ENCODE results near the gene FBXL12. TPM values are rescaled to one million over a fixed set of nuclear protein-coding genes. Genes with fewer than 3 reads are reported as not detected.
"Not testable (repeated sequence)": the region's sequence is repeated elsewhere in the genome, so short reads cannot be mapped to it uniquely, and the experiment has no call there.

Gene FBXL12
- total RNA-seq, 1 donor from 2014 or later: 23.4 TPM

DNA sequence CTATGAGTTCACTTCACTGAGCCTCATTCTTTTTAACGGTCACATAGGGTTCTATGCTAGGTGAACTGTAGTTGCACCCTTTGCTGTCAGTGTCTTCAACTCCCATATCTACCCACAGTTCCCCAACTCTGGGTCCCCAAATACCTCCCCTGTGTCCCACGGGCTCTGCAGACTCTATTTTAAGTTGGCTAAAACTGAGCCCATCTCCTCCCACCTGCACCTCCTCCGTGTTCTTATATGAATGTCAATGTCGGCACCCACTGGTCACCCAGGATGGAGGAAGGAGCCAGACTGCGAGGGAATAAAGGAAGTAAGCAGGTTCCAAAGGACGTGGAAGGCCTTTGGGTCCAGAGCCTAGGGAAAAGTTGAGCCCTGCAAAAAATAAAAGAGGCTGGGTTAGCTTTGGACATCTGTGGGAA, 15.4 kb upstream of the FBXL12 start:
- Mint-ChIP-seq H3K27me3 (ENCODE audit: low read depth) (no peaks in the 10 kb centered on the region), H3K9me3 (no peaks in the 10 kb centered on the region), H3K4me3 (ENCODE audit: low read depth) (peak overlapping the region; percentile 90), H3K36me3 (ENCODE audit: low read depth) (peaks cover 26% of the 10 kb centered on the region), H3K4me1 (ENCODE audit: low read depth) (peaks cover 14% of the 10 kb centered on the region), H3K27ac (peak overlapping the region; percentile 74)
- DNase-seq (ENCODE audit: low spot score): no peak
- intact Hi-C loops (cut with micrococcal nuclease): no loop called here

- Mint-ChIP-seq H3K27ac (peak overlapping the region; percentile 46), H3K4me1 (ENCODE audit: low read depth) (peaks cover 12% of the 10 kb centered on the region), H3K9me3 (no peaks in the 10 kb centered on the region), H3K36me3 (ENCODE audit: low read depth) (peaks cover 27% of the 10 kb centered on the region), H3K27me3 (ENCODE audit: low read depth) (no peaks in the 10 kb centered on the region), H3K4me3 (ENCODE audit: low read depth) (peak overlapping the region; percentile 99)
- DNase-seq (ENCODE audit: low spot score): no peak
- intact Hi-C loops (cut with micrococcal nuclease): no loop called here
Observed at GRCh38 chr19:9828551-9829063, 9.7 kb upstream of the FBXL12 start.

DNA sequence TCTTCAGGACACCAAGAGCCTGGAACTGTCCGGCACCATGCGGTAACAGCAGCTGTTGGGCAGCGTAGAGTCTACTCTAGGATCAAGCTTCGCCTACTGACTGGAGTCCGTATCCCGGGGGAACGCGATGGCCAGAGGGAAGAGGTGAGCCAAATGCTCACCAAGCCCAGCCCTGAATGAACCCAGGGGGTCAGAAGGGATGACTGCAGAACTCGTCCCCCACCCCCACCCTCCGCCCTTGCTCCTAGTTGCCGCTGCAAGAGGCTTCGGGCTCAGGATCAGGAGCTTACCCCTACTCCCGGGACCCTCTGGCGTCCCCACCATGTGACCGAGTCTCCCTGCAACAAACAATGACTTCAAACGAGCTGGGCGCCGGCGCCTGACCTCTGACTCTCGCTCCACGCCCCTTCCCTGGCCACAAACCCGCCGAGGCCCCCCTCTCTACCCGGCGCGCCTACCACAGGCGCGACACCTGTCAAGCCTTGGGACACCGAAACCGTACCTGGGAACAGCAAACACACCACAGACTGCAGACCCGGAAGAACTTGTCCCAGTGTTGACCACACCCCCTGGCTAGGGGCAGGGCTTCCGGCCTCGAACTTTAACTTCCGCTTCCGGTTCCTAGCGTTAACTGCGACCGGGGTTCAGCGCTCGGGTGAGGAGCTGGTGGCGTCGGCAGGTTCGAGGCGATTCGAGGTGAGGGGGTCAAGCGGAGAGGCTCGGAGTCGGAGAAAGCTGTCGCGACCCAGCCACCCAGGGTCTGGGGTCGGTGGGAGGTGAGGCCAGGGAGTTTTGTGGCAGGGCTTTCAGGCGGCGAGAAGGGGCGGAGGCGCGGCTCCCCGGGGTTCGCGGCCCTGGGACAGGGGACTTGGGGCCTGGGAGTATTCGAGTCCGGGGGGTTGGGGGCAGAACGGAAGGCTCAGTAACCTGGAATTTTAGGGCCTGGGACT, 8.7 kb upstream of the FBXL12 start, which contains the start of gene UBL5:
Gene UBL5, plus strand, starts transcription at position 630 of the 950 bp plus-strand sequence. CDS start 420 bp downstream, outside the sequence.
- DNase-seq (ENCODE audit: low spot score): peak; percentile 86
- H3K36me3 Mint-ChIP-seq (ENCODE audit: low read depth): peaks cover 29% of the 10 kb centered on the region
- no peaks in the 10 kb centered on the region for H3K9me3 Mint-ChIP-seq
- peak within 1 kb of the TSS; percentile 99 for H3K4me3 Mint-ChIP-seq (ENCODE audit: low read depth)
- H3K27ac Mint-ChIP-seq: peak within 1 kb of the TSS; percentile 93
- intact Hi-C loops (cut with micrococcal nuclease): loop anchor here (1.0 kb wide), 1 partner anchor 8 kb away; the partner anchor contains the start of gene FBXL12
- no peaks in the 10 kb centered on the region for H3K27me3 Mint-ChIP-seq (ENCODE audit: low read depth)
- peaks cover 14% of the 10 kb centered on the region for H3K4me1 Mint-ChIP-seq (ENCODE audit: low read depth)

DNA sequence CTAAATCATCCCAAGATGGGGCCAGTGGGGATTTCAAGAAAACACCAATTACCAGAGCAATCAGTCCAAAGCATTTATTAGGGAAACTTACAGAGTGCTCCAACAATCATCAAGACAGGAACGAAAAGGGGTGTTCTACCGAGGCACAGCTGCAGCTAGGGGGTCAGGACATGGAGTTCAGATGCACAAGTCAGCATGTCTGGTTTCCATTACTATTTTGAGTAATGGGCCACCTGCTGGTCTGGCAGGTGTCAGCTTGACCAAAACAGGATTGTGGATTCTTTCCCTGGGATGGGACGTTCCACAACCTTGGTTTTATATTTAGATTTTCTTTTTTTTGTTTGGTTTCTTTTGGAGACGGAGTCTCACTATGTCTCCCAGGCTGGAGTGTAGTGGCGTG, 4.9 kb upstream of the FBXL12 start:
- H3K27ac Mint-ChIP-seq: no peak overlapping the region
- H3K9me3 Mint-ChIP-seq: no peaks in the 10 kb centered on the region
- no peak overlapping the region for H3K4me3 Mint-ChIP-seq (ENCODE audit: low read depth)
- peaks cover 19% of the 10 kb centered on the region for H3K36me3 Mint-ChIP-seq (ENCODE audit: low read depth)
- H3K4me1 Mint-ChIP-seq (ENCODE audit: low read depth): peaks cover 18% of the 10 kb centered on the region
- H3K27me3 Mint-ChIP-seq (ENCODE audit: low read depth): no peaks in the 10 kb centered on the region
- intact Hi-C loops (cut with micrococcal nuclease): no loop called here
- no peak for DNase-seq (ENCODE audit: low spot score)

DNA sequence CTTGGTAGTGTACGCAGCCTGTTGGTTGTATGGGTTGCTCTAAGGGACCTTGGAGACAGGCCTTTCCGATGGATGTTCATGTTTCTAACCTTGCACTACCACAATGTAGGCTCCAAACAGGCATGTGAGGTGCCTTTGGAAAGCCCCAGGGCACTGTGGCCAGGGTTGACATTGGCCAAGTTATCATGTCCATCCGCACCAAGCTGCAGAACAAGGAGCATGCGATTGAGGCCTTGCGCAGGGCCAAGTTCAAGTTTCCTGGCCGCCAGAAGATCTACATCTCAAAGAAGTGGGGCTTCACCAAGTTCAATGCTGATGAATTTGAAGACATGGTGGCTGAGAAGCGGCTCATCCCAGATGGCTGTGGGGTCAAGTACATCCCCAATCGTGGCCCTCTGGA, 1.2 kb upstream of the FBXL12 start:
- H3K27me3 Mint-ChIP-seq (ENCODE audit: low read depth); H3K27ac Mint-ChIP-seq; intact Hi-C loops (cut with micrococcal nuclease); DNase-seq (ENCODE audit: low spot score): not testable (repeated sequence)
- Mint-ChIP-seq H3K9me3 (peaks cover 14% of the 10 kb centered on the region), H3K4me3 (ENCODE audit: low read depth) (peak overlapping the region; percentile 90), H3K36me3 (ENCODE audit: low read depth) (peaks cover 26% of the 10 kb centered on the region), H3K4me1 (ENCODE audit: low read depth) (peaks cover 21% of the 10 kb centered on the region)

- H3K4me3 Mint-ChIP-seq (ENCODE audit: low read depth): peak overlapping the region; percentile 90
- H3K4me1 Mint-ChIP-seq (ENCODE audit: low read depth): peaks cover 21% of the 10 kb centered on the region
- H3K27ac Mint-ChIP-seq: peak overlapping the region; percentile 87
- H3K36me3 Mint-ChIP-seq (ENCODE audit: low read depth): peaks cover 31% of the 10 kb centered on the region
- no peak for DNase-seq (ENCODE audit: low spot score)
- peaks cover 18% of the 10 kb centered on the region for H3K9me3 Mint-ChIP-seq
- intact Hi-C loops (cut with micrococcal nuclease): loop anchor here (1.0 to 5.0 kb wide), 5 partner anchors 8 to 1143 kb away; partner anchors contain the start of genes SMARCA4, UBL5 and ZNF561
- H3K27me3 Mint-ChIP-seq (ENCODE audit: low read depth): no peaks in the 10 kb centered on the region
Observed at GRCh38 chr19:9819596-9819909, 674 bp upstream of the FBXL12 start.

- peaks cover 21% of the 10 kb centered on the region for H3K4me1 Mint-ChIP-seq (ENCODE audit: low read depth)
- H3K4me3 Mint-ChIP-seq (ENCODE audit: low read depth): peak overlapping the region; percentile 90
- peaks cover 36% of the 10 kb centered on the region for H3K36me3 Mint-ChIP-seq (ENCODE audit: low read depth)
- peak overlapping the region; percentile 87 for H3K27ac Mint-ChIP-seq
- DNase-seq (ENCODE audit: low spot score): no peak
- no peaks in the 10 kb centered on the region for H3K27me3 Mint-ChIP-seq (ENCODE audit: low read depth)
- H3K9me3 Mint-ChIP-seq: peaks cover 22% of the 10 kb centered on the region
- intact Hi-C loops (cut with micrococcal nuclease): loop anchor here (5.0 kb wide), 1 partner anchor 1144 kb away; the partner anchor contains the start of gene SMARCA4
Observed at GRCh38 chr19:9818175-9818733, 625 bp downstream of the FBXL12 start.

DNA sequence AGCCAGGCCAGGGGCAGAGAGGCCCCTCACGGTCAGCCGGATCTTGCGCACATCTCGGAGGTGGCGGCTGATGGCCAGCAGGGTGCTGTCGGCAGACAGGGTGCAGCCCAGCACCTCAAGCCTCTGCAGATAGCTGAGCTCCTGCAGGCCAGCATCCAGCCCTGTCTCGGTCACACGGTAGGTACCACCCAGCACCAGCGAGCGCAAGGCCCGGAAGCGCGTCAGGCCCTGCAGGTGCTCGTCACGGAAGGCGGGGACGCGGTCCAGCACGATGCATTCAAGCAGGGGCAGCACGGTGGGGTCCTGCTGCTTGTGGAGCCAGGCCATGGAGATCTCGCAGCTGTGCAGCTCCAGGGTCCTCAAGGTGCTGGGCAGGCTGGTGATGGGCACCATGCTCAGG, 7.7 kb downstream of the FBXL12 start:
- Mint-ChIP-seq H3K36me3 (ENCODE audit: low read depth) (peaks cover 46% of the 10 kb centered on the region), H3K4me3 (ENCODE audit: low read depth) (no peak overlapping the region), H3K9me3 (peaks cover 12% of the 10 kb centered on the region), H3K4me1 (ENCODE audit: low read depth) (peaks cover 4% of the 10 kb centered on the region), H3K27ac (no peak overlapping the region), H3K27me3 (ENCODE audit: low read depth) (no peaks in the 10 kb centered on the region)
- DNase-seq (ENCODE audit: low spot score): no peak
- intact Hi-C loops (cut with micrococcal nuclease): no loop called here

DNA sequence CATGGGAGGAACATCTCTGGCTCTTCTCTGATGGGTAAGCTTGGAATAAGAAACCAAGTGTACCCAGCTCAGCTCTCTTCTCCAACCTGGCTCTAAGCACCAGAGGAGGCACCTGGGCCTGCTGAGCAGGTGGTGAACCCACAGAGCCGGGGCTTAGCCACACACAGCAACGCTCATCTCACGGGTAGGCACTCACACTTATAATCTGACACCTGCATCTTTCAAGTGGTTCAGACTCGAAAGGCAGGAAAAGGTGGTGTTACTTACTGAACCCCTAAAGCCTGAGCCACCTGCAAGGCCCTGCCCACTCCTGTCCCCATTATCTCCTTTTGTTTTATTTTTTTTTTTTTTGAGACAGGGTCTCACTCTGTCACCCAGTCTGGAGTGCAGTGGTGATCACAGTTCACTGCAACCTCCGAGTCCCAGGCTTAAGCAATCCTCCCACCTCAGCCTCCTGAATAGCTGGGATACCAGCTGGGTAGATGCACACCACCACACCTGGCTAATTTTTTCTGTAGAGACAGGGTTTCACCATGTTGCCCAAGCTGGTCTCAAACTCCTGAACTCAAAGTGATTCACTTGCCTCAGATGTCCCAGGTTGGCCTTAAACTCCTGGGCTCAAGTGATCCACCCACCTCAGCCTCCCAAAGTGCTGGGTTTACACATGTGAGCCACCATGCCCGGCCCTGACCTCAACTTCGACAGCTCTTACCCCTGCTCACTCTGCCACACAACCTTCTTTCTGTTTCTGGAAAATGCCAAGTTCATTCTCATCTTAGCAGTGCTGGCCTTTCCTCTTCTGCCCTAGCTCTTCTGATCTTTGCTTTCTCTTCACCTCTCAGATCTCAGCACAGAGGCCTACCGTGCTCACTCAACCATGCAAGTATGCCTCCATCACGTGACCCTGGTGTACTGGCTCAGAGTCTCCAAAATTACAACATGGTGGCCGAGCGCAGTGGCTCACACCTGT, 9.7 kb downstream of the FBXL12 start:
- Mint-ChIP-seq H3K4me1 (ENCODE audit: low read depth) (peaks cover 4% of the 10 kb centered on the region), H3K27ac (peak overlapping the region; percentile 49), H3K9me3 (peaks cover 4% of the 10 kb centered on the region), H3K27me3 (ENCODE audit: low read depth) (no peaks in the 10 kb centered on the region), H3K36me3 (ENCODE audit: low read depth) (peaks cover 29% of the 10 kb centered on the region), H3K4me3 (ENCODE audit: low read depth) (no peak overlapping the region)
- intact Hi-C loops (cut with micrococcal nuclease): no loop called here
- no peak for DNase-seq (ENCODE audit: low spot score)

GRCh38 chr19:9806803-9807202, 12.1 kb downstream of the FBXL12 start:
- peaks cover 30% of the 10 kb centered on the region for H3K36me3 Mint-ChIP-seq (ENCODE audit: low read depth)
- intact Hi-C loops (cut with micrococcal nuclease): no loop called here
- H3K4me1 Mint-ChIP-seq (ENCODE audit: low read depth): peaks cover 4% of the 10 kb centered on the region
- H3K27ac Mint-ChIP-seq: no peak overlapping the region
- H3K27me3 Mint-ChIP-seq (ENCODE audit: low read depth): no peaks in the 10 kb centered on the region
- H3K9me3 Mint-ChIP-seq: no peaks in the 10 kb centered on the region
- no peak for DNase-seq (ENCODE audit: low spot score)
- H3K4me3 Mint-ChIP-seq (ENCODE audit: low read depth): no peak overlapping the region

- H3K27me3 Mint-ChIP-seq (ENCODE audit: low read depth): no peaks in the 10 kb centered on the region
- no peak overlapping the region for H3K27ac Mint-ChIP-seq
- peaks cover 9% of the 10 kb centered on the region for H3K36me3 Mint-ChIP-seq (ENCODE audit: low read depth)
- H3K4me3 Mint-ChIP-seq (ENCODE audit: low read depth): no peak overlapping the region
- intact Hi-C loops (cut with micrococcal nuclease): no loop called here
- no peak for DNase-seq (ENCODE audit: low spot score)
- peaks cover 11% of the 10 kb centered on the region for H3K4me1 Mint-ChIP-seq (ENCODE audit: low read depth)
- no peaks in the 10 kb centered on the region for H3K9me3 Mint-ChIP-seq
Observed at GRCh38 chr19:9801976-9802375, 16.9 kb downstream of the FBXL12 start.

DNA sequence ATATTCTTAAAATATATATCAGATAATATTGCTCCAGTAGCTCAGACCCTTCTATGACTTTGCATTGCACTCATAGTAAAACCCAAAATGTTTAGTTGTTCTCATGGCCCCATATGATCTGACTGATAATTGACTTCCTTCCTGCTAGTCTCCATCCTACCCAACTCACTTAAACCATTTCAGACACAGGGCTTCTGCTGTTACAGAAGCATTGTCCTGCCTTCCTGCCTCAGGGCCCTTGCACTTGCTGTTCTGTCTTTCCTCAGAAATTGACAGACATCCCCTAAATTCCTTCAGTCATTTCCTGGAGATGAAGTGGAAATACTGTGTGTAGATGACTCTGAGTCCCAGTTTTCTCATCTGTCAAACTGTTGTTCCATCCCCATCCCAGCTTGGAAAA, 19.7 kb downstream of the FBXL12 start:
- H3K4me1 Mint-ChIP-seq (ENCODE audit: low read depth): peaks cover 18% of the 10 kb centered on the region
- no peak overlapping the region for H3K27ac Mint-ChIP-seq
- intact Hi-C loops (cut with micrococcal nuclease): no loop called here
- no peak overlapping the region for H3K4me3 Mint-ChIP-seq (ENCODE audit: low read depth)
- H3K27me3 Mint-ChIP-seq (ENCODE audit: low read depth): no peaks in the 10 kb centered on the region
- DNase-seq (ENCODE audit: low spot score): no peak
- no peaks in the 10 kb centered on the region for H3K9me3 Mint-ChIP-seq
- H3K36me3 Mint-ChIP-seq (ENCODE audit: low read depth): peaks cover 9% of the 10 kb centered on the region

Data from activated T-helper 2 cell treated with anti-CD3 and anti-CD28 coated beads, Interferon-gamma antibody, Interleukin-2, Interleukin-4, amounts not matched to agents 10 μg/mL and 5 μg/mL and 100 μg/mL, durations not matched to agents 14 hours and 24 hours and 36 hours (primary cell).